ENCODE results near the gene COQ10B.

Gene COQ10B

GRCh38 chr2:197453123-197453913 lies at the start of gene COQ10B:
Gene COQ10B (plus strand): TSS chr2:197453552. CDS start chr2:197453561, 9 bp downstream.
- H3K27ac ChIP-seq, result peak within 1 kb of the TSS; percentile 81
- H3K27me3 ChIP-seq (ENCODE audit: insufficient read depth, low read depth, severe bottlenecking), result no peaks in the 10 kb centered on the region
- DNase-seq, result peak; percentile 99
- H3K9me3 ChIP-seq (ENCODE audit: severe bottlenecking), result no peaks in the 10 kb centered on the region
- peak within 1 kb of the TSS; percentile 66 for H3K4me3 ChIP-seq (ENCODE audit: low read depth, low read length)
- no peaks in the 10 kb centered on the region; the same call in 1 of the 2 replicates for H3K36me3 ChIP-seq
- peak; percentile 37; the same call in 1 of the 2 replicates for TF ChIP-seq CTCF (IDR thresholded peaks at IDR 0.05; ENCODE audit: low read depth, low read length)

- DNase-seq, result no peak
- H3K27me3 ChIP-seq (ENCODE audit: insufficient read depth, low read depth, severe bottlenecking), result no peaks in the 10 kb centered on the region
- no peak overlapping the region for H3K27ac ChIP-seq
- peaks cover 95% of the 10 kb centered on the region for H3K36me3 ChIP-seq
- TF ChIP-seq CTCF (IDR thresholded peaks at IDR 0.05; ENCODE audit: low read depth, low read length), result no peak
- no peaks in the 10 kb centered on the region for H3K9me3 ChIP-seq (ENCODE audit: severe bottlenecking)
- H3K4me3 ChIP-seq (ENCODE audit: low read depth, low read length), result no peak overlapping the region
Measured at GRCh38 chr2:197405582-197405981, 47.8 kb upstream of the COQ10B start.

- Histone ChIP-seq H3K27ac (no peak overlapping the region), H3K4me3 (ENCODE audit: low read depth, low read length) (no peak overlapping the region), H3K27me3 (ENCODE audit: insufficient read depth, low read depth, severe bottlenecking) (no peaks in the 10 kb centered on the region), H3K9me3 (ENCODE audit: severe bottlenecking) (no peaks in the 10 kb centered on the region), H3K36me3 (peaks cover 94% of the 10 kb centered on the region)
- TF ChIP-seq CTCF (IDR thresholded peaks at IDR 0.05; ENCODE audit: low read depth, low read length), result no peak
- no peak for DNase-seq
Measured at GRCh38 chr2:197414039-197414438, 39.3 kb upstream of the COQ10B start.

- DNase-seq, result no peak
- H3K27me3 ChIP-seq (ENCODE audit: insufficient read depth, low read depth, severe bottlenecking), result no peaks in the 10 kb centered on the region
- H3K27ac ChIP-seq, result no peak overlapping the region
- no peaks in the 10 kb centered on the region for H3K9me3 ChIP-seq (ENCODE audit: severe bottlenecking)
- no peak for TF ChIP-seq CTCF (IDR thresholded peaks at IDR 0.05; ENCODE audit: low read depth, low read length)
- H3K36me3 ChIP-seq, result peaks cover 94% of the 10 kb centered on the region
- no peak overlapping the region for H3K4me3 ChIP-seq (ENCODE audit: low read depth, low read length)
Measured at GRCh38 chr2:197414515-197414914, 38.8 kb upstream of the COQ10B start.

- H3K36me3 ChIP-seq, result peaks cover 93% of the 10 kb centered on the region
- H3K27ac ChIP-seq, result no peak overlapping the region
- TF ChIP-seq CTCF (IDR thresholded peaks at IDR 0.05; ENCODE audit: low read depth, low read length), result no peak
Measured at GRCh38 chr2:197416268-197416667, 37.1 kb upstream of the COQ10B start.

More at GRCh38 chr2:197416268-197416667, 37.1 kb upstream of the COQ10B start:
- H3K4me3 ChIP-seq (ENCODE audit: low read depth, low read length), result no peak overlapping the region
- H3K9me3 ChIP-seq (ENCODE audit: severe bottlenecking), result no peaks in the 10 kb centered on the region
- DNase-seq, result no peak
- no peaks in the 10 kb centered on the region for H3K27me3 ChIP-seq (ENCODE audit: insufficient read depth, low read depth, severe bottlenecking)

Measured in WERI-Rb-1 (cell line).